Measurements from ENCODE around the gene SH2D3C.

The SH2D3C gene

GRCh38 chr9:127690735-127691134, 87.7 kb downstream of the SH2D3C start:
- Histone ChIP-seq H2AFZ (ENCODE audit: low read depth) (no peak overlapping the region), H3K79me2 (ENCODE audit: insufficient read depth, low read depth) (no peaks in the 10 kb centered on the region), H3K4me3 (IDR thresholded peaks at IDR 0.05; ENCODE audit: insufficient read depth, low read depth, low read length) (no peak overlapping the region), H3K4me2 (no peak overlapping the region), H3K9ac (no peak overlapping the region), H4K20me1 (ENCODE audit: insufficient read depth) (no peaks in the 10 kb centered on the region), H3K27ac (no peak overlapping the region), H3K27me3 (ENCODE audit: insufficient read depth, low read depth) (no peaks in the 10 kb centered on the region), H3K36me3 (ENCODE audit: insufficient read depth) (no peaks in the 10 kb centered on the region), H3K4me1 (ENCODE audit: low read depth, poor library complexity, severe bottlenecking) (no peaks in the 10 kb centered on the region)
- TF ChIP-seq CTCF (conservative IDR thresholded peaks at IDR 0.05; ENCODE audit: low read depth, low read length) = no peak

- Histone ChIP-seq H3K27ac (no peak overlapping the region), H3K36me3 (ENCODE audit: insufficient read depth) (no peaks in the 10 kb centered on the region), H3K4me1 (ENCODE audit: low read depth, poor library complexity, severe bottlenecking) (no peaks in the 10 kb centered on the region), H3K4me2 (no peak overlapping the region), H3K27me3 (ENCODE audit: insufficient read depth, low read depth) (no peaks in the 10 kb centered on the region), H3K9ac (no peak overlapping the region), H4K20me1 (ENCODE audit: insufficient read depth) (no peaks in the 10 kb centered on the region), H3K79me2 (ENCODE audit: insufficient read depth, low read depth) (no peaks in the 10 kb centered on the region), H3K4me3 (IDR thresholded peaks at IDR 0.05; ENCODE audit: insufficient read depth, low read depth, low read length) (no peak overlapping the region), H2AFZ (ENCODE audit: low read depth) (no peak overlapping the region)
- no peak for TF ChIP-seq CTCF (conservative IDR thresholded peaks at IDR 0.05; ENCODE audit: low read depth, low read length)
Measured at GRCh38 chr9:127689329-127690000, 89.0 kb downstream of the SH2D3C start.
